Naive thymus-derived CD4-positive, alpha-beta T cell (primary cell): ENCODE results near the gene GMDS. TPM values are rescaled to one million over a fixed set of nuclear protein-coding genes. Genes with fewer than 3 reads are reported as not detected.

Source experiments
- ATAC-seq: fragments of 150-1000 bp; cut with Tn5 transposase; 2 replicates; pipeline ENCODE4 v1.10.0; 2021; ENCODE audit warnings: mild to moderate bottlenecking, moderate library complexity
- CTCF ChIA-PET: fragments of 350-600 bp; sonication (Branson Sonifier 250); formaldehyde crosslinking; loops from one replicate; lab custom pipeline; 2021; ENCODE audit warnings: antibody characterized with exemption; lab: Charles Lee
- POLR2A ChIA-PET: fragments of 350-600 bp; sonication (Branson Sonifier 250); formaldehyde crosslinking; loops from one replicate; lab custom pipeline; 2021; ENCODE audit warnings: antibody characterized with exemption, inconsistent platforms; lab: Charles Lee
- DNase-seq, 9 donors: peaks; one replicate each; pipeline versions ENCODE4 v3.0.0 to v3.0.0-alpha.2; 2020 to 2022; ENCODE audit warnings: mixed read lengths in 1 of 9
- H3K27ac ChIP-seq: one replicate; pipeline ENCODE4 v1.7.0; 2013; ENCODE audit warnings: mild to moderate bottlenecking, low read depth, low read length, moderate library complexity
- H3K27me3 ChIP-seq, 2 donors: one replicate each; pipeline ENCODE4 v1.7.0; 2013; ENCODE audit warnings: low read length in 2 of 2, mild to moderate bottlenecking in 2 of 2, moderate library complexity in 2 of 2; ENCODE audit not compliant: control insufficient read depth in 2 of 2, insufficient read depth in 2 of 2
- H3K36me3 ChIP-seq, 3 experiments: 1 replicate in 2 of 3; 2 replicates in 1 of 3; pipeline ENCODE4 v1.7.0; 2013; ENCODE audit warnings: low read length in 3 of 3, mild to moderate bottlenecking in 3 of 3, moderate library complexity in 1 of 3; ENCODE audit not compliant: insufficient read depth in 3 of 3, control insufficient read depth in 2 of 3
- H3K4me1 ChIP-seq, 2 donors: one replicate each; pipeline ENCODE4 v1.7.0; 2013; ENCODE audit warnings: low read length in 2 of 2, mild to moderate bottlenecking in 2 of 2, moderate library complexity in 1 of 2; ENCODE audit not compliant: control insufficient read depth in 2 of 2, insufficient read depth in 2 of 2
- H3K4me3 ChIP-seq: 2 replicates; pipeline ENCODE4 v1.7.0; 2013; ENCODE audit warnings: mild to moderate bottlenecking, low read length
- H3K9me3 ChIP-seq, 3 experiments: 1 replicate in 2 of 3; 2 replicates in 1 of 3; pipeline ENCODE4 v1.7.0; 2013; ENCODE audit warnings: low read length in 3 of 3; ENCODE audit not compliant: control insufficient read depth in 2 of 3
- H3K27ac Mint-ChIP-seq, 9 donors: one replicate each; pipeline ENCODE4 v1.8.0; 2020 to 2022; ENCODE audit warnings: mixed read lengths in 9 of 9, mild to moderate bottlenecking in 8 of 9, moderate library complexity in 5 of 9, inconsistent platforms in 2 of 9
- H3K27me3 Mint-ChIP-seq, 5 donors: one replicate each; pipeline ENCODE4 v1.8.0; 2021 to 2022; ENCODE audit warnings: mixed read lengths in 5 of 5, mild to moderate bottlenecking in 1 of 5
- H3K36me3 Mint-ChIP-seq, 5 donors: one replicate each; pipeline ENCODE4 v1.8.0; 2020 to 2022; ENCODE audit warnings: mixed read lengths in 5 of 5, mild to moderate bottlenecking in 3 of 5, inconsistent platforms in 1 of 5
- H3K4me1 Mint-ChIP-seq, 7 donors: one replicate each; pipeline ENCODE4 v1.8.0; 2020 to 2022; ENCODE audit warnings: mixed read lengths in 7 of 7, mild to moderate bottlenecking in 3 of 7, inconsistent platforms in 1 of 7
- H3K4me3 Mint-ChIP-seq, 10 donors: one replicate each; pipeline ENCODE4 v1.8.0; 2020 to 2022; ENCODE audit warnings: mild to moderate bottlenecking in 10 of 10, mixed read lengths in 10 of 10, moderate library complexity in 6 of 10, inconsistent platforms in 2 of 10
- H3K9me3 Mint-ChIP-seq, 11 donors: one replicate each; pipeline ENCODE4 v1.8.0; 2020 to 2022; ENCODE audit warnings: mixed read lengths in 11 of 11, mild to moderate bottlenecking in 4 of 11, inconsistent platforms in 1 of 11, moderate library complexity in 1 of 11
- intact Hi-C, 2 donors: fragments of 100-400 bp; cut with micrococcal nuclease; formaldehyde crosslinking; loops; one replicate each; pipeline ENCODE4 v1.15.1; 2023
- polyA plus RNA-seq, 2 donors: library from polyadenylated mRNA; unstranded; fragments of 300-500 nt; fragmentation: Illumina TruSeq; gene quantifications; one replicate each; pipeline ENCODE4 v1.2.3, GENCODE V29; 2021
- total RNA-seq, 6 experiments: library from RNA in 5 of 6; stranded (reverse) in 5 of 6; gene quantifications; 1 replicate in 5 of 6; 2 replicates in 1 of 6; pipeline ENCODE4 v1.2.3 and lab custom pipeline; 2021 to 2026

GMDS gene
- total and polyA plus RNA-seq, 7 experiments from 2014 or later, result 12.7 to 33.9 (median 18.3) TPM

- ChIA-PET POLR2A (no interaction called here), CTCF (no interaction called here)
- H3K4me1 ChIP-seq, result no peaks in the 10 kb centered on the region
- Mint-ChIP-seq H3K4me3 (no peak overlapping the region), H3K36me3 (peaks cover 0 to 53% (median 32%) of the 10 kb centered on the region in 5 donors), H3K27ac (no peak overlapping the region), H3K4me1 (peaks cover 0 to 3% (median 0%) of the 10 kb centered on the region in 7 donors), H3K27me3 (no peaks in the 10 kb centered on the region), H3K9me3 (peaks cover 0 to 14% (median 7%) of the 10 kb centered on the region in 11 donors)
- ATAC-seq (no peak), DNase-seq (no peak)
- no peaks in the 10 kb centered on the region for H3K27me3 ChIP-seq
- no peak overlapping the region for H3K4me3 ChIP-seq
- H3K9me3 ChIP-seq, result no peaks in the 10 kb centered on the region
- no peak overlapping the region for H3K27ac ChIP-seq
- no peaks in the 10 kb centered on the region for H3K36me3 ChIP-seq
- intact Hi-C loops, result no loop called here
These were observed 514.5 kb downstream of the GMDS start for GRCh38 chr6:1730882-1731281.

DNA sequence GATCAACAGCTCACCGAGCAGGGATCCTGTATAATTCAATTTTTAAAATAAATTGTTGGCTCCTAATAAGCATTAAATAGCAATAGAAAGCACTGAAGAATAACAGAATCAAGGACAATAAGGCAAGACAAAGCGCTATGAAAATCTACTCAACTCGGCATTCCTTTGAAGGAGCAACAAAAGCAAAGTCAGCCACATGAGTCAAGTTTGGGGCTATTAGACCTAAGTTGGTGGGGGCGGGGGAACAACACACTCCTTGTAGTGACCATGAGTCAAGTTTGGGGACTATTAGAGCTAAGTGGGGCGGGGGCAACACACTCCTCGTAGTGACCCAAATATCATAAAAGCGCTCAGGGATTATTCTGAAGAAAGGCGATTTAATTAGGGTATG is 515.7 kb downstream of the GMDS start:
- Mint-ChIP-seq H3K4me1 (peaks cover 0 to 3% (median 0%) of the 10 kb centered on the region in 7 donors), H3K27me3 (no peaks in the 10 kb centered on the region), H3K9me3 (peaks cover 0 to 14% (median 7%) of the 10 kb centered on the region in 11 donors), H3K4me3 (no peak overlapping the region), H3K27ac (no peak overlapping the region), H3K36me3 (peaks cover 3 to 59% (median 39%) of the 10 kb centered on the region in 5 donors)
- Histone ChIP-seq H3K4me3 (no peak overlapping the region), H3K9me3 (no peaks in the 10 kb centered on the region), H3K4me1 (no peaks in the 10 kb centered on the region), H3K27me3 (no peaks in the 10 kb centered on the region), H3K27ac (no peak overlapping the region), H3K36me3 (peaks cover 0 to 2% (median 0%) of the 10 kb centered on the region in 3 experiments)
- ChIA-PET CTCF (no interaction called here), POLR2A (no interaction called here)
- intact Hi-C loops, result no loop called here
- ATAC-seq (no peak), DNase-seq (no peak)

DNA sequence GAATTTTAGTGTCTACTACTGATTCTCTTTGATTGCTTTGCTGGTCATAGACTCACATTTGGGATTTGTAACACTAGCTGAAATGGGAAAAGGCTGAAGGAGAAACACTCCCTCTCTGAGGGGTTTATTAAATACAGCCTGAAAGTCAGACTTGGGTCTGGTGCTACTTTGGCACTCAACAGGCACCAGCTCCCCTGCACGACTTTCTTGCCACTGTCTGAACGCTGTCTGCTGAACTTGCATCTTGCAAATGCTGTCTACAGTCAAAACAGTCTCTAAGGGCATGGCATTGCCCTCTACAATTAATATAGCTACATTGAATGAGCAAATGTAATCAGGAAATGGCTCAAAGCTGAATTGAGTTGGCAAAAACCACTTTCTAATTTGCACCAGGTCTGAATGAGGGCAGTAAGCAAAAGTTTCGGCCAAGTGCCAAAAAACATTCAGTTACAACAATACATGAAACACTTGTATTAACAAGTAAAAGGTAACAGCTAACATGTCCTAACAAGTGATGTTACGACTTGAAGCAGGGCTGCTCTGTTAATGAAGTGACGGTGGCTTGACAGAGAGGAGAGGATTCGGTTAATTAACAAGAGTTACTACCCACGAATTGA is 516.2 kb downstream of the GMDS start:
- intact Hi-C loops, result no loop called here
- Mint-ChIP-seq H3K27me3 (no peaks in the 10 kb centered on the region), H3K9me3 (peaks cover 0 to 14% (median 7%) of the 10 kb centered on the region in 11 donors), H3K27ac (no peak overlapping the region), H3K4me1 (peaks cover 0 to 6% (median 0%) of the 10 kb centered on the region in 7 donors), H3K4me3 (no peak overlapping the region), H3K36me3 (peaks cover 3 to 62% (median 41%) of the 10 kb centered on the region in 5 donors)
- CTCF ChIA-PET, result no interaction called here
- H3K4me3 ChIP-seq, result no peak overlapping the region
- no peak for DNase-seq
- ATAC-seq, result no peak
- no peaks in the 10 kb centered on the region for H3K27me3 ChIP-seq
- H3K36me3 ChIP-seq, result peaks cover 0 to 6% (median 0%) of the 10 kb centered on the region in 3 experiments
- H3K4me1 ChIP-seq, result no peaks in the 10 kb centered on the region
- POLR2A ChIA-PET, result no interaction called here
- H3K27ac ChIP-seq, result no peak overlapping the region
- H3K9me3 ChIP-seq, result no peaks in the 10 kb centered on the region

DNA sequence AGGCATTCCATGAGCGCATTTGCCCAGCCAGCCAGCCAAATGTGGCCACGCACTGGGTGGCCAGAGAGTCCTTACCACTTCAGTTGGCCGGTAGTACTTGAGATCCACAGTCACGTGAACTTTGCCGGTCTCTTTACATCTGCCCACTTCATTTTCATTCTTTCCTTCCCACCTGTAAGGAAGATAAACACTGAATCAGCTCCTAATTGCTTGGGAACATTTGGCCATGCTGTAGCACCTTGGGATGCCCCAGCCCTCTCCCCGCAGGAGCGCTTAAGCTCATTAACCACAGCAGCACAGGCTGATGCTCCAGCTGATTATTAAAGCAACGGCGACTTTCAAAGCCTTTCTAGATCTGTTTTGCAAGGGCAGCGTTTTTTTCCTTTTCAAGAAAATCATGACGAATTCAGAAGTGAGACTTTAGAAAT is 519.0 kb downstream of the GMDS start:
- POLR2A ChIA-PET, result no interaction called here
- no peak overlapping the region for H3K27ac ChIP-seq
- Mint-ChIP-seq H3K9me3 (peaks cover 0 to 9% (median 4%) of the 10 kb centered on the region in 11 donors), H3K27me3 (no peaks in the 10 kb centered on the region), H3K27ac (no peak overlapping the region), H3K4me1 (peaks cover 0 to 4% (median 0%) of the 10 kb centered on the region in 7 donors), H3K4me3 (no peak overlapping the region), H3K36me3 (peaks cover 3 to 49% (median 35%) of the 10 kb centered on the region in 5 donors)
- CTCF ChIA-PET, result no interaction called here
- no peak overlapping the region for H3K4me3 ChIP-seq
- H3K4me1 ChIP-seq, result no peaks in the 10 kb centered on the region
- H3K27me3 ChIP-seq, result no peaks in the 10 kb centered on the region
- no peak for ATAC-seq
- peaks cover 0 to 6% (median 0%) of the 10 kb centered on the region in 3 experiments for H3K36me3 ChIP-seq
- intact Hi-C loops, result no loop called here
- no peak for DNase-seq
- no peaks in the 10 kb centered on the region for H3K9me3 ChIP-seq

GRCh38 chr6:1724616-1725015 is 520.8 kb downstream of the GMDS start:
- H3K4me3 Mint-ChIP-seq, result no peak overlapping the region
- H3K4me3 ChIP-seq, result no peak overlapping the region
- no peaks in the 10 kb centered on the region for H3K9me3 Mint-ChIP-seq
- ATAC-seq, result peak; percentile 63
- POLR2A ChIA-PET, result no interaction called here
- CTCF ChIA-PET, result interaction anchor here (0.7 kb wide), 1 partner anchor 1036 kb away, joined by 3 read pairs; no protein-coding TSS in a partner anchor
- intact Hi-C loops, result no loop called here
- H3K4me1 Mint-ChIP-seq, result peaks cover 0 to 4% (median 0%) of the 10 kb centered on the region in 7 donors
- H3K27me3 Mint-ChIP-seq, result no peaks in the 10 kb centered on the region
- no peak overlapping the region for H3K27ac Mint-ChIP-seq
- peaks cover 0 to 6% (median 0%) of the 10 kb centered on the region in 3 experiments for H3K36me3 ChIP-seq
- no peaks in the 10 kb centered on the region for H3K27me3 ChIP-seq
- H3K36me3 Mint-ChIP-seq, result peaks cover 3 to 38% (median 34%) of the 10 kb centered on the region in 5 donors
- no peaks in the 10 kb centered on the region for H3K9me3 ChIP-seq
- DNase-seq, result no peak
- no peaks in the 10 kb centered on the region for H3K4me1 ChIP-seq
- no peak overlapping the region for H3K27ac ChIP-seq

DNA sequence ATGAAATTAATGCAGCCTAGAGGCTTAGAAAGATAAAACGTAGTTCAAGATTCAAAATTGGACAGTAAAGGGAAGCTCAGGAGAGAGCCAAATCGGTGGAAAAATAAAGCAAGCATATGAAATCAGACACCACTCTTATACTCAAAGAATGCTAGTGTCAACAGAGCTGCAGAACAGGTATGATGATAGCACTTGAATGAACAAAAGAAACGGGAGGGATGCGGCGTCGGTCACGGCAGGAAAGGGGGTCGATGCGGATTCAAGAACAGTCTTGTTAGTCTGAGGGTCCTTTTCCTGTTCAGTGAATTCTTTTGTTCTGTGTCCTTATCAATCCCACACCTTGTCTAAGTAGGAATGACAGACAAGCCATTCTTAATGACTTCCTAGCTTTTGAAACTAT is 521.3 kb downstream of the GMDS start:
- Mint-ChIP-seq H3K36me3 (peaks cover 3 to 40% (median 34%) of the 10 kb centered on the region in 5 donors), H3K27me3 (no peaks in the 10 kb centered on the region), H3K27ac (no peak overlapping the region), H3K9me3 (no peaks in the 10 kb centered on the region), H3K4me1 (peaks cover 0 to 4% (median 0%) of the 10 kb centered on the region in 7 donors), H3K4me3 (no peak overlapping the region)
- ATAC-seq (no peak), DNase-seq (no peak)
- peaks cover 0 to 6% (median 0%) of the 10 kb centered on the region in 3 experiments for H3K36me3 ChIP-seq
- H3K9me3 ChIP-seq, result no peaks in the 10 kb centered on the region
- ChIA-PET POLR2A (no interaction called here), CTCF (no interaction called here)
- intact Hi-C loops, result no loop called here
- H3K4me1 ChIP-seq, result no peaks in the 10 kb centered on the region
- H3K4me3 ChIP-seq, result no peak overlapping the region
- no peaks in the 10 kb centered on the region for H3K27me3 ChIP-seq
- no peak overlapping the region for H3K27ac ChIP-seq

DNA sequence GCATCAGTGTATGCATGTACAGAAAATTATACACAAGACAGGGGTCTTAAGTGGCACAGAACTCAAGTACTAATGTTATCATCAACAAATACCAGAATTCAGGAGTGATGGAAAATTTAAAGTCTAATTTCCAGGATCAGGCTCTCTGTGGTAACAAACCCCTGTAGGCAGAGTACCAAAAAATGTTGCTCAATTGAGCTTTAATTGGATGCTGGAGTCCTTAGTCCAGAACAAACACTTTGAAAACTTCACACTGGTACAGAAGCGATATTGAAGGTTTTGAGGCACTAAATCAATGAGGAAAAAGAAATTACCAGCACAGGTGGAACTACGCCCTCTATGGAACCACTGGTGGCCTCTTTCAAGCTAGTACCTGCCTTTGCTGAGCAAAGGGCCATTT is 522.6 kb downstream of the GMDS start:
- Histone ChIP-seq H3K27ac (no peak overlapping the region), H3K9me3 (no peaks in the 10 kb centered on the region), H3K4me1 (no peaks in the 10 kb centered on the region), H3K27me3 (no peaks in the 10 kb centered on the region), H3K36me3 (peaks cover 0 to 6% (median 0%) of the 10 kb centered on the region in 3 experiments), H3K4me3 (no peak overlapping the region)
- CTCF ChIA-PET, result no interaction called here
- Mint-ChIP-seq H3K4me1 (peaks cover 0 to 4% (median 0%) of the 10 kb centered on the region in 7 donors), H3K4me3 (no peak overlapping the region), H3K27ac (no peak overlapping the region), H3K9me3 (no peaks in the 10 kb centered on the region), H3K36me3 (peaks cover 3 to 51% (median 41%) of the 10 kb centered on the region in 5 donors), H3K27me3 (no peaks in the 10 kb centered on the region)
- ATAC-seq, result no peak
- no peak for DNase-seq
- intact Hi-C loops, result no loop called here
- POLR2A ChIA-PET, result no interaction called here
